Measurements from ENCODE around the gene PSD2. TPM values are rescaled to one million over a fixed set of nuclear protein-coding genes. Genes with fewer than 3 reads are reported as not detected.

PSD2 gene
- polyA plus RNA-seq, 3 donors: not detected

DNA sequence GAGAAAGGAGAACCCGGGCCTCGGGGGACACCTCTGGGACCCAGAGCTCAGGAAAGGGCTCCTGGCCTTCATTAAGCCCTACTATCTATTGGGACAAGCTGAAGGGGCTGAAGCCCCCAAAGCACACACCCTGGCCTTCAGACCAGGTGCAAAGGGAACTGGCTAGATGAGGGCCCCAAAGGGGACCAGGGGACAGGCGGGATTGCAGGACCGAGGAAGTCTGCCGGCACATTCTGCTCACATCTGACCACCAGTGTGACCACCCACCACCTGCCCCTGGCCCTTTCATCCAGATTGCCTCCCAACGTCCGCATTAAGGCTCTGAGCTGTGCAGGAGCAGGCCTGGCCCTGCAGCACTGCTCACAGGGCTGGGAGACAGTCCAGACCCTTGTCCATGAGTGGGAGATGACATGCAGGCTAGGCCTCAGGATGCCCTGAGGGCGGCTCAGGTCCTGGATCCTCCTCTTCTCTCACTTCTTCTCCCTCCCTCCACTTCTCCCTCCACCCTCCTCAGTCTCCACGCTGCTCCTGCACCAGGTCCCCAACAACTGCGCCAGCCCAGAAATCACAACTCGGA is 19.2 kb downstream of the PSD2 start:
- Mint-ChIP-seq H3K4me3 (no peak overlapping the region), H3K27ac (no peak overlapping the region), H3K4me1 (no peaks in the 10 kb centered on the region), H3K36me3 (no peaks in the 10 kb centered on the region), H3K27me3 (ENCODE audit: low read depth in 3 of 3) (peaks cover 11 to 21% (median 15%) of the 10 kb centered on the region in 3 donors), H3K9me3 (peaks cover 0 to 7% (median 2%) of the 10 kb centered on the region in 7 donors)
- no peak overlapping the region for H3K4me3 ChIP-seq (replicated peaks in 1 of 3; ENCODE audit: low read depth in 2 of 3, low read length in 3 of 3)
- H3K27me3 ChIP-seq (ENCODE audit: control insufficient read depth in 2 of 2, insufficient read depth in 2 of 2, low read length in 2 of 2): no peaks in the 10 kb centered on the region
- no peak overlapping the region for H2AFZ ChIP-seq (ENCODE audit: insufficient read depth, low read depth, low read length, poor library complexity, severe bottlenecking)
- no peaks in the 10 kb centered on the region for H3K4me1 ChIP-seq (ENCODE audit: control insufficient read depth in 1 of 2, insufficient read depth in 2 of 2, low read length in 2 of 2)
- H3K9me3 ChIP-seq (replicated peaks in 1 of 2; ENCODE audit: control insufficient read depth in 1 of 2, insufficient read depth in 1 of 2, low read length in 2 of 2): peaks cover 0 to 2% of the 10 kb centered on the region in 2 donors
- DNase-seq: no peak
- H3K9ac ChIP-seq (ENCODE audit: insufficient read depth, low read length, poor library complexity, severe bottlenecking): no peak overlapping the region
- intact Hi-C loops (cut with micrococcal nuclease): no loop called here
- TF ChIP-seq, protein P1, sequence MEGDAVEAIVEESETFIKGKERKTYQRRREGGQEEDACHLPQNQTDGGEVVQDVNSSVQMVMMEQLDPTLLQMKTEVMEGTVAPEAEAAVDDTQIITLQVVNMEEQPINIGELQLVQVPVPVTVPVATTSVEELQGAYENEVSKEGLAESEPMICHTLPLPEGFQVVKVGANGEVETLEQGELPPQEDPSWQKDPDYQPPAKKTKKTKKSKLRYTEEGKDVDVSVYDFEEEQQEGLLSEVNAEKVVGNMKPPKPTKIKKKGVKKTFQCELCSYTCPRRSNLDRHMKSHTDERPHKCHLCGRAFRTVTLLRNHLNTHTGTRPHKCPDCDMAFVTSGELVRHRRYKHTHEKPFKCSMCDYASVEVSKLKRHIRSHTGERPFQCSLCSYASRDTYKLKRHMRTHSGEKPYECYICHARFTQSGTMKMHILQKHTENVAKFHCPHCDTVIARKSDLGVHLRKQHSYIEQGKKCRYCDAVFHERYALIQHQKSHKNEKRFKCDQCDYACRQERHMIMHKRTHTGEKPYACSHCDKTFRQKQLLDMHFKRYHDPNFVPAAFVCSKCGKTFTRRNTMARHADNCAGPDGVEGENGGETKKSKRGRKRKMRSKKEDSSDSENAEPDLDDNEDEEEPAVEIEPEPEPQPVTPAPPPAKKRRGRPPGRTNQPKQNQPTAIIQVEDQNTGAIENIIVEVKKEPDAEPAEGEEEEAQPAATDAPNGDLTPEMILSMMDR (IDR thresholded peaks at IDR 0.05): no peak
- no peaks in the 10 kb centered on the region for H3K79me2 ChIP-seq (ENCODE audit: insufficient read depth, low read length)
- WGBS (ENCODE audit: insufficient coverage): 96% methylated on average over 9 of the region's 11 CpGs
- no peak overlapping the region for H3K27ac ChIP-seq (ENCODE audit: low read depth in 1 of 2, low read length in 2 of 2)
- no peak overlapping the region for H3K4me2 ChIP-seq (replicated peaks; ENCODE audit: extremely low read depth, low read length, poor library complexity, severe bottlenecking)
- H4K20me1 ChIP-seq (ENCODE audit: insufficient read depth, low read length): no peaks in the 10 kb centered on the region
- H3K36me3 ChIP-seq (replicated peaks in 1 of 2; ENCODE audit: control insufficient read depth in 1 of 2, insufficient read depth in 2 of 2, low read length in 2 of 2): no peaks in the 10 kb centered on the region

DNA sequence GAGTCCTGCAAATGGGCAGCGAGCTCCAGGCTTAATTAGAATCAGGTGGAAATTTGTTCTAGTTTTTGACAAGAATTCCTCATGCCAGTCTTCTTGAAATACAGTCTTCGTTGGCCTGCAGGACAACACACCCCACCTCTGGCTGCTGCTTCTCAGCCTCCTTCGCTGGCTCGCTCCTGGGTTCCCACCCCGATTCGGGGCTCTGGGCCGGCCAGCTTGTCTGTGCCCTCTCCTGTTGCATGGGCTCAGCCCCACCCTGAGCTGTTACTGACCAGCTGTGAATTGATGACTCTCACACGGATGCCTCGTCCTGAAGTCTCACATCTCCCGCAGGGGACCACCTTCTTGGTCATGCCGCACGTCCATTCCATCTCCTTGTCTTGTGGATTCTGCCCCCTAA is 21.0 kb downstream of the PSD2 start:
- Histone ChIP-seq H3K4me3 (replicated peaks in 1 of 3; ENCODE audit: low read depth in 2 of 3, low read length in 3 of 3) (no peak overlapping the region), H3K9ac (ENCODE audit: insufficient read depth, low read length, poor library complexity, severe bottlenecking) (no peak overlapping the region), H4K20me1 (ENCODE audit: insufficient read depth, low read length) (no peaks in the 10 kb centered on the region), H3K36me3 (replicated peaks in 1 of 2; ENCODE audit: control insufficient read depth in 1 of 2, insufficient read depth in 2 of 2, low read length in 2 of 2) (no peaks in the 10 kb centered on the region), H3K79me2 (ENCODE audit: insufficient read depth, low read length) (no peaks in the 10 kb centered on the region), H2AFZ (ENCODE audit: insufficient read depth, low read depth, low read length, poor library complexity, severe bottlenecking) (no peak overlapping the region), H3K27me3 (ENCODE audit: control insufficient read depth in 2 of 2, insufficient read depth in 2 of 2, low read length in 2 of 2) (no peaks in the 10 kb centered on the region), H3K4me1 (ENCODE audit: control insufficient read depth in 1 of 2, insufficient read depth in 2 of 2, low read length in 2 of 2) (no peaks in the 10 kb centered on the region), H3K9me3 (replicated peaks in 1 of 2; ENCODE audit: control insufficient read depth in 1 of 2, insufficient read depth in 1 of 2, low read length in 2 of 2) (peaks cover 0 to 3% of the 10 kb centered on the region in 2 donors), H3K27ac (ENCODE audit: low read depth in 1 of 2, low read length in 2 of 2) (no peak overlapping the region), H3K4me2 (replicated peaks; ENCODE audit: extremely low read depth, low read length, poor library complexity, severe bottlenecking) (no peak overlapping the region)
- intact Hi-C loops (cut with micrococcal nuclease): no loop called here
- TF ChIP-seq, protein P1 (IDR thresholded peaks at IDR 0.05): no peak
- Mint-ChIP-seq H3K27me3 (ENCODE audit: low read depth in 3 of 3) (peaks cover 11 to 16% (median 12%) of the 10 kb centered on the region in 3 donors), H3K4me3 (no peak overlapping the region), H3K9me3 (peaks cover 0 to 8% (median 4%) of the 10 kb centered on the region in 7 donors), H3K4me1 (no peaks in the 10 kb centered on the region), H3K36me3 (no peaks in the 10 kb centered on the region), H3K27ac (no peak overlapping the region)
- WGBS (ENCODE audit: insufficient coverage): 91% methylated on average over 11 of the region's 12 CpGs
- no peak for DNase-seq
